ENCODE measurements around the gene EVI2B.
A peak's percentile ranks its signal among the peaks of the same experiment; 100 is the strongest.
"Not testable (repeated sequence)": the region's sequence is repeated elsewhere in the genome, so short reads cannot be mapped to it uniquely, and the experiment has no call there.

EVI2B gene

GRCh38 chr17:31309556-31309955 lies 4.3 kb downstream of the EVI2B start:
- DNase-seq = no peak

- no peak for DNase-seq
Observed at GRCh38 chr17:31308372-31309334, 5.2 kb downstream of the EVI2B start.

GRCh38 chr17:31307640-31308039 lies 6.2 kb downstream of the EVI2B start:
- no peak for DNase-seq

GRCh38 chr17:31299624-31300023 lies 14.2 kb downstream of the EVI2B start:
- DNase-seq = no peak

GRCh38 chr17:31297090-31297489 lies 16.8 kb downstream of the EVI2B start, which contains the start of gene OMG:
TSS of gene OMG (minus strand) at chr17:31297239. CDS start at chr17:31296331, 908 bp downstream.
- DNase-seq = no peak

- no peak for DNase-seq
Observed at GRCh38 chr17:31296142-31296541, 17.7 kb downstream of the EVI2B start.

- no peak for DNase-seq
Observed at GRCh38 chr17:31295489-31295871, 18.4 kb downstream of the EVI2B start.

- no peak for DNase-seq
Observed at GRCh38 chr17:31294820-31295488, 18.9 kb downstream of the EVI2B start.

GRCh38 chr17:31294231-31294630 lies 19.6 kb downstream of the EVI2B start:
- no peak for DNase-seq

GRCh38 chr17:31293581-31293980 lies 20.3 kb downstream of the EVI2B start:
- DNase-seq = no peak

GRCh38 chr17:31291820-31292219 lies 22.0 kb downstream of the EVI2B start:
- DNase-seq = no peak

GRCh38 chr17:31289790-31290189 lies 24.1 kb downstream of the EVI2B start:
- DNase-seq = no peak

- DNase-seq = not testable (repeated sequence)
Observed at GRCh38 chr17:31287932-31288331, 25.9 kb downstream of the EVI2B start.

GRCh38 chr17:31286587-31286986 lies 27.3 kb downstream of the EVI2B start:
- DNase-seq = no peak

- no peak for DNase-seq
Observed at GRCh38 chr17:31283841-31284240, 30.0 kb downstream of the EVI2B start.

GRCh38 chr17:31281061-31281460 lies 32.8 kb downstream of the EVI2B start:
- no peak for DNase-seq

GRCh38 chr17:31279401-31279800 lies 34.5 kb downstream of the EVI2B start:
- no peak for DNase-seq

- DNase-seq = no peak
Observed at GRCh38 chr17:31275116-31275515, 38.7 kb downstream of the EVI2B start.

- DNase-seq = no peak
Observed at GRCh38 chr17:31274252-31274651, 39.6 kb downstream of the EVI2B start.

- no peak for DNase-seq
Observed at GRCh38 chr17:31273516-31273915, 40.3 kb downstream of the EVI2B start.

GRCh38 chr17:31272803-31273202 lies 41.1 kb downstream of the EVI2B start:
- DNase-seq = no peak

GRCh38 chr17:31272236-31272635 lies 41.6 kb downstream of the EVI2B start:
- DNase-seq = no peak

GRCh38 chr17:31269578-31269983 lies 44.3 kb downstream of the EVI2B start:
- peak; percentile 9 for DNase-seq

- DNase-seq = no peak
Observed at GRCh38 chr17:31269036-31269577, 44.7 kb downstream of the EVI2B start.

Measured in 8988T (cell line).